Testis (tissue), 3 donors: Measurements from ENCODE around the gene KMT2B. TPM values are rescaled to one million over a fixed set of nuclear protein-coding genes. Genes with fewer than 3 reads are reported as not detected.

ENCODE experiments used
- DNase-seq: peaks from one replicate; pipeline ENCODE4 v3.0.0-alpha.2; 2019
- H3K27ac ChIP-seq, 2 donors: fragments of 200-600 bp; sonication (generic); one replicate each; pipeline ENCODE4 v1.5.1; 2019
- H3K27me3 ChIP-seq: fragments of 200-600 bp; sonication (generic); one replicate; pipeline ENCODE4 v1.5.1; 2019
- H3K36me3 ChIP-seq: fragments of 200-600 bp; sonication (generic); one replicate; pipeline ENCODE4 v1.5.1; 2017; ENCODE audit warnings: low read depth; ENCODE audit errors: missing control alignments
- H3K4me1 ChIP-seq: fragments of 200-600 bp; sonication (generic); one replicate; pipeline ENCODE4 v1.5.1; 2019
- H3K4me3 ChIP-seq, 2 donors: fragments of 200-600 bp; sonication (generic); one replicate each; pipeline ENCODE4 v1.5.1; 2017 to 2019
- H3K9me3 ChIP-seq: fragments of 200-600 bp; sonication (generic); one replicate; pipeline ENCODE4 v1.5.1; 2017
- POLR2A ChIP-seq: fragments of 450-650 bp; IDR thresholded peaks from one replicate; pipeline ENCODE4 v1.6.1; 2017; ENCODE audit warnings: antibody characterized with exemption, mild to moderate bottlenecking, moderate library complexity
- WGBS, 2 donors: methylation state at CpG; one replicate each; pipeline ENCODE4 v1.1.5; 2018; 5-methylcytosine and 5-hydroxymethylcytosine counted together
- intact Hi-C: fragments of 100-400 bp; cut with DNase I; formaldehyde crosslinking; loops from one replicate; pipeline ENCODE4 v1.15.1; 2023; ENCODE audit warnings: low total_unique reads
- polyA plus RNA-seq: library from polyadenylated mRNA; stranded (reverse); fragments of 350-450 nt; fragmentation: Illumina TruSeq; extraction: RNeasy Lipid Tissue Mini Kit (QIAGEN cat#74804); gene quantifications from one replicate; pipeline ENCODE4 v1.2.3, GENCODE V29; 2014; ENCODE audit warnings: low read depth, low replicate concordance; ENCODE audit not compliant: insufficient read depth
- total RNA-seq, 2 donors: library from RNA; depleted of rRNA; stranded (reverse); fragments of >200 nt; gene quantifications; one replicate each; pipeline ENCODE4 v1.2.3, GENCODE V29; 2016
- TF ChIP-seq, protein P1 (sequence below), 3 experiments: fragments of 450-650 bp in 2 of 3; fragments of 200-600 bp in 1 of 3; sonication (generic) in 1 of 3; IDR thresholded peaks; one replicate each; pipeline ENCODE4 v1.5.1; 2016 to 2019; ENCODE audit warnings: antibody characterized with exemption in 3 of 3, mild to moderate bottlenecking in 2 of 3, moderate library complexity in 1 of 3

Gene KMT2B
- total and polyA plus RNA-seq, 3 donors from 2014 or later, result 73.3 to 110 (median 109) TPM

GRCh38 chr19:35724560-35724959 is 6.8 kb downstream of the KMT2B start:
- TF ChIP-seq POLR2A, result no peak
- TF ChIP-seq, protein P1, sequence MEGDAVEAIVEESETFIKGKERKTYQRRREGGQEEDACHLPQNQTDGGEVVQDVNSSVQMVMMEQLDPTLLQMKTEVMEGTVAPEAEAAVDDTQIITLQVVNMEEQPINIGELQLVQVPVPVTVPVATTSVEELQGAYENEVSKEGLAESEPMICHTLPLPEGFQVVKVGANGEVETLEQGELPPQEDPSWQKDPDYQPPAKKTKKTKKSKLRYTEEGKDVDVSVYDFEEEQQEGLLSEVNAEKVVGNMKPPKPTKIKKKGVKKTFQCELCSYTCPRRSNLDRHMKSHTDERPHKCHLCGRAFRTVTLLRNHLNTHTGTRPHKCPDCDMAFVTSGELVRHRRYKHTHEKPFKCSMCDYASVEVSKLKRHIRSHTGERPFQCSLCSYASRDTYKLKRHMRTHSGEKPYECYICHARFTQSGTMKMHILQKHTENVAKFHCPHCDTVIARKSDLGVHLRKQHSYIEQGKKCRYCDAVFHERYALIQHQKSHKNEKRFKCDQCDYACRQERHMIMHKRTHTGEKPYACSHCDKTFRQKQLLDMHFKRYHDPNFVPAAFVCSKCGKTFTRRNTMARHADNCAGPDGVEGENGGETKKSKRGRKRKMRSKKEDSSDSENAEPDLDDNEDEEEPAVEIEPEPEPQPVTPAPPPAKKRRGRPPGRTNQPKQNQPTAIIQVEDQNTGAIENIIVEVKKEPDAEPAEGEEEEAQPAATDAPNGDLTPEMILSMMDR (IDR thresholded peaks at IDR 0.05), result no peak
- Histone ChIP-seq H3K27ac (no peak overlapping the region), H3K9me3 (no peaks in the 10 kb centered on the region), H3K4me1 (peaks cover 7% of the 10 kb centered on the region), H3K4me3 (no peak overlapping the region), H3K27me3 (no peaks in the 10 kb centered on the region), H3K36me3 (no peaks in the 10 kb centered on the region)
- WGBS, 2 donors, result 92 to 97% methylated on average over 12 of the region's 12 CpGs
- intact Hi-C loops, result no loop called here
- DNase-seq, result no peak

DNA sequence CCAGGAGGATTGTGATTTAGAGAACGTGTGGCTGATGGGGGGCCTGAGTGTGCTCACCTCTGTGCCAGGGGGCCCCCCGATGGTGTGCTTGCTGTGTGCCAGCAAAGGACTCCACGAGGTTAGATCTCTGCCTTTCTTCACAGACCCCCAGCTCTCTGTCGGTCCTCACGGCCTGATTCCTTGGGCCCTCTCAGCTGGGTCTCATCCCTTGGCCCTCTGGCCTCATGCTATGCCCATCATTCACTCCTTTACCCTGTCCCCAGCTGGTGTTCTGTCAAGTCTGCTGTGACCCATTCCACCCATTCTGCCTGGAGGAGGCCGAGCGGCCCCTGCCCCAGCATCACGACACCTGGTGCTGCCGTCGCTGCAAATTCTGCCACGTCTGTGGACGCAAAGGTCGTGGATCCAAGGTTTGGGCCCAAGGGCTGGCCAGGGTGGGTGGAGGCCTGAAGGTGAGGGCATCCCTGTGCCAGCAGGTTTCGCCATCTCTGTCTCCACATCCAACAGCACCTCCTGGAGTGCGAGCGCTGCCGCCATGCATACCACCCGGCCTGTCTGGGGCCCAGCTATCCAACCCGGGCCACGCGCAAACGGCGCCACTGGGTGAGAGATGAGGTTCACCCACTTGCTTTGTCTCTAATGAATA is 7.5 kb downstream of the KMT2B start:
- H3K27me3 ChIP-seq, result no peaks in the 10 kb centered on the region
- no peaks in the 10 kb centered on the region for H3K36me3 ChIP-seq
- no peaks in the 10 kb centered on the region for H3K4me1 ChIP-seq
- WGBS, 2 donors, result 94% methylated on average over 20 to 23 of the region's 23 CpGs
- no peaks in the 10 kb centered on the region for H3K9me3 ChIP-seq
- no peak for DNase-seq
- intact Hi-C loops, result no loop called here
- TF ChIP-seq, protein P1 (IDR thresholded peaks at IDR 0.05), result no peak
- no peak for TF ChIP-seq POLR2A
- no peak overlapping the region for H3K4me3 ChIP-seq
- H3K27ac ChIP-seq, result no peak overlapping the region

DNA sequence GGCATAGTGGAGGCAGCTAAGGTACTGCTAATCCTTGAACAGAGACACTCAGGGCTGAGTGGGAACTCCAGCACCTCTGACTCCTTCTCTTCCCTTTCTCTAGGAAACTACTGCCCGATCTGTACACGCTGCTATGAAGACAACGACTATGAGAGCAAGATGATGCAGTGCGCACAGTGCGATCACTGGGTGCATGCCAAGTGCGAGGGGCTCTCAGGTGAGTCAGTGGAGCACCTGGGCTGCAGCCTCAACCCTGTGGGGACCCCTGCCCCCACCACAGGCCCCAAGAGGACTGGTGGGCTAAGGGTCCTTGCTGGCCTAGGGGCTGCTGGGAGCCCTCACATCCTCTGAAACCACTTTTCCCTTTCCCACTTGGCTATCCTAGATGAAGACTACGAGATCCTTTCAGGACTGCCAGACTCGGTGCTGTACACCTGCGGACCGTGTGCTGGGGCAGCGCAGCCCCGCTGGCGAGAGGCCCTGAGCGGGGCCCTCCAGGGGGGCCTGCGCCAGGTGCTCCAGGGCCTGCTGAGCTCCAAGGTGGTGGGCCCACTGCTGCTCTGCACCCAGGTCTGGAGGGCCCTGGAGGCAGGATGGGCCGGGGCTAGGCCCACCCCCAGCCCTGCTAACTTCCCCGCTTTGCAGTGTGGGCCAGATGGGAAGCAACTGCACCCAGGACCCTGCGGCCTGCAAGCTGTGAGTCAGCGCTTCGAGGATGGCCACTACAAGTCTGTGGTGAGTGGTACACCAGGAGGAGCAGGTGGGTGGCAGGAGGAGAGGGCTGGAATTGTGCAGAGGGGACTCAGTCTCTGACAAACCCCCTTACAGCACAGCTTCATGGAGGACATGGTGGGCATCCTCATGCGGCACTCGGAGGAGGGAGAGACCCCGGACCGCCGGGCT is 9.5 kb downstream of the KMT2B start:
- Histone ChIP-seq H3K4me1 (no peaks in the 10 kb centered on the region), H3K36me3 (no peaks in the 10 kb centered on the region), H3K9me3 (no peaks in the 10 kb centered on the region), H3K27me3 (no peaks in the 10 kb centered on the region), H3K4me3 (no peak overlapping the region), H3K27ac (no peak overlapping the region)
- DNase-seq, result no peak
- no peak for TF ChIP-seq POLR2A
- TF ChIP-seq, protein P1 (IDR thresholded peaks at IDR 0.05), result no peak
- intact Hi-C loops, result no loop called here
- WGBS, 2 donors, result 93 to 95% methylated on average over 12 to 23 of the region's 25 CpGs

DNA sequence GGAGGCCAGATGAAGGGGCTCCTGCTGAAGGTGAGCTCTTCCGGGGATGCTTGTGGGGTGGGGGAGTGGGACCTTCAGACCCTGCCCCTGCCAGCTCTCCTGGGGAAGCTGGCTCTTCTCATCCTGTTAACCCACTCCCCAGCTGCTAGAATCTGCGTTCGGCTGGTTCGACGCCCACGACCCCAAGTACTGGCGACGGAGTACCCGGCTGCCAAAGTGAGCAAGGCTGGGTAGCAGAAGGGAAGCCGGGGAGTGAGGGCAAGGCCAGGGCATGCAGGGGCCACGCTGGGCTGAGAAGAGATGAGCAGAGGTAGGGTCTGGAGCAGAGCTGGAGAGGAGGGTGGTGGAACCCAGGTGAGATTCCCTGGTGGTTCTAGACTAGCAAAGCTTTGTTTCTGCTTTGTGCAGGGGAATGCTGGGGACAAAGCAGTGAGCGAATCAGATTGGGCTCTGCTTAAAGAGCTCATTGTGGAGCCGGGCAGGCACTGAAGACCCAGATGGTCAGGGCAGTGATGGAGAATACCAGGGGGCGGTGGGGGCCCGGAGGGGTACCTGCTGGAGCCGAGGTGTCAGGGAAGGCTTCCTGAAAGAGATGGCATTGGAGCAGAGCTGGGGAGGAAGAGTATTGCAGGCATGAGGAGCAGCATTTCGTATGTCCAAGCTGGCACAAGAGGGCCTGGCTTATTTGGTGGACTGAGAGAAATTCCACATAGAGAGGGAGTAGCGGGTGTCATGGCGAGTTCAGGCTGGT is 10.3 kb downstream of the KMT2B start:
- WGBS, 2 donors, result 89 to 93% methylated on average over 14 to 19 of the region's 19 CpGs
- Histone ChIP-seq H3K9me3 (no peaks in the 10 kb centered on the region), H3K4me3 (no peak overlapping the region), H3K36me3 (no peaks in the 10 kb centered on the region), H3K27ac (no peak overlapping the region), H3K27me3 (no peaks in the 10 kb centered on the region), H3K4me1 (no peaks in the 10 kb centered on the region)
- TF ChIP-seq POLR2A, result no peak
- TF ChIP-seq, protein P1 (IDR thresholded peaks at IDR 0.05), result no peak
- intact Hi-C loops, result no loop called here
- DNase-seq, result no peak
